ENCODE results near the gene ZBTB20. TPM values are rescaled to one million over a fixed set of nuclear protein-coding genes. Genes with fewer than 3 reads are reported as not detected.

Gene ZBTB20
- total RNA-seq, 1 experiment from 2014 or later: 26.5 TPM

- Histone ChIP-seq H3K27me3 (ENCODE audit: insufficient read depth, low read depth) (no peaks in the 10 kb centered on the region), H3K79me2 (ENCODE audit: low read depth) (no peaks in the 10 kb centered on the region), H3K4me2 (no peak overlapping the region), H3F3A (ENCODE audit: insufficient read depth, low read depth) (no peaks in the 10 kb centered on the region), H4K20me1 (ENCODE audit: insufficient read depth) (no peaks in the 10 kb centered on the region), H3K27ac (no peak overlapping the region), H2AFZ (no peak overlapping the region), H3K4me3 (no peak overlapping the region), H3K4me1 (replicated peaks; ENCODE audit: insufficient read depth) (no peaks in the 10 kb centered on the region), H3K9me2 (ENCODE audit: insufficient read depth) (no peaks in the 10 kb centered on the region), H3K9me3 (ENCODE audit: insufficient read depth, low read depth) (no peaks in the 10 kb centered on the region), H3K36me3 (ENCODE audit: low read depth) (no peaks in the 10 kb centered on the region)
- no TSS peak for BruUV-seq (replicated peaks)
- no peak for DNase-seq
- ChIA-PET CTCF (no interaction called here), POLR2A (ENCODE audit: unreplicated experiment) (no interaction called here)
- TF ChIP-seq EZH2 (IDR thresholded peaks at IDR 0.05; ENCODE audit: low read depth) (no peak), CTCF (conservative IDR thresholded peaks at IDR 0.05) (no peak)
- intact Hi-C loops (cut with micrococcal nuclease; ENCODE audit: unreplicated experiment): no loop called here
Observed at GRCh38 chr3:114846252-114846651, 300.8 kb downstream of the ZBTB20 start.

GRCh38 chr3:114841515-114841914 lies 305.6 kb downstream of the ZBTB20 start:
- Histone ChIP-seq H3K4me3 (no peak overlapping the region), H2AFZ (no peak overlapping the region), H3F3A (ENCODE audit: insufficient read depth, low read depth) (no peaks in the 10 kb centered on the region), H4K20me1 (ENCODE audit: insufficient read depth) (no peaks in the 10 kb centered on the region), H3K27me3 (ENCODE audit: insufficient read depth, low read depth) (no peaks in the 10 kb centered on the region), H3K4me2 (no peak overlapping the region), H3K79me2 (ENCODE audit: low read depth) (no peaks in the 10 kb centered on the region), H3K27ac (no peak overlapping the region), H3K9me2 (ENCODE audit: insufficient read depth) (no peaks in the 10 kb centered on the region), H3K4me1 (replicated peaks; ENCODE audit: insufficient read depth) (no peaks in the 10 kb centered on the region), H3K36me3 (ENCODE audit: low read depth) (no peaks in the 10 kb centered on the region), H3K9me3 (ENCODE audit: insufficient read depth, low read depth) (no peaks in the 10 kb centered on the region)
- no peak for TF ChIP-seq EZH2 (IDR thresholded peaks at IDR 0.05; ENCODE audit: low read depth)
- no peak for TF ChIP-seq CTCF (conservative IDR thresholded peaks at IDR 0.05)
- BruUV-seq (replicated peaks): no TSS peak
- no peak for DNase-seq
- ChIA-PET CTCF (interaction anchor here (0.9 kb wide), 1 partner anchor 9 kb away, joined by 4 read pairs; no protein-coding TSS in a partner anchor), POLR2A (ENCODE audit: unreplicated experiment) (no interaction called here)
- intact Hi-C loops (cut with micrococcal nuclease; ENCODE audit: unreplicated experiment): no loop called here

GRCh38 chr3:114839476-114839875 lies 307.6 kb downstream of the ZBTB20 start:
- no peak overlapping the region for H3K27ac ChIP-seq
- H3K27me3 ChIP-seq (ENCODE audit: insufficient read depth, low read depth): no peaks in the 10 kb centered on the region
- intact Hi-C loops (cut with micrococcal nuclease; ENCODE audit: unreplicated experiment): no loop called here
- H3K4me2 ChIP-seq: no peak overlapping the region
- H3K4me3 ChIP-seq: no peak overlapping the region
- H3K9me2 ChIP-seq (ENCODE audit: insufficient read depth): no peaks in the 10 kb centered on the region
- no peak overlapping the region for H2AFZ ChIP-seq
- no TSS peak for BruUV-seq (replicated peaks)
- ChIA-PET CTCF (no interaction called here), POLR2A (ENCODE audit: unreplicated experiment) (no interaction called here)
- no peaks in the 10 kb centered on the region for H3K9me3 ChIP-seq (ENCODE audit: insufficient read depth, low read depth)
- H3K4me1 ChIP-seq (replicated peaks; ENCODE audit: insufficient read depth): no peaks in the 10 kb centered on the region
- no peaks in the 10 kb centered on the region for H3F3A ChIP-seq (ENCODE audit: insufficient read depth, low read depth)
- no peaks in the 10 kb centered on the region for H4K20me1 ChIP-seq (ENCODE audit: insufficient read depth)
- TF ChIP-seq EZH2 (IDR thresholded peaks at IDR 0.05; ENCODE audit: low read depth) (no peak), CTCF (conservative IDR thresholded peaks at IDR 0.05) (no peak)
- H3K36me3 ChIP-seq (ENCODE audit: low read depth): no peaks in the 10 kb centered on the region
- no peak for DNase-seq
- H3K79me2 ChIP-seq (ENCODE audit: low read depth): no peaks in the 10 kb centered on the region

All from PC-9 (cell line).